Measurements from ENCODE around the gene STRIT1.

DNA sequence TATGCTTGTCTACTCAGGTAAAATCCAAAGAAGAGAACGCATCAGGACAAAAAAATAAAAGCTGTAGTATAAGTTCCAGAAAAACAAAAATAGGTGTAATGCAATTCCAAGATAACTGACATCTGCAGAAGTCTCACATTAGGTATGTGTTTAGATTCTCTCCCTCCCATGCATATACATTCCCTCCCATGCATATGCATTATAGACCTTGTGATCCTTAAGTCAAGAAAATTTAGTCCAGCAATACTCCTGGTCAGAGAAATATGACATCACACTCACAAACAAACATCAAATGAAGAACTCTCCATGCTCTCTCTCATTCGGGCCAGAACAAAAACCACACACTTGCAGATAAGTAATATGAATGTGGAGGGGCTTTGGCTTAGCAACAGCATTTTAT is 25.3 kb upstream of the STRIT1 start:
- TF ChIP-seq CHD1 (IDR thresholded peaks at IDR 0.05; ENCODE audit: low read depth, low read length) = no peak
- TF ChIP-seq POLR2A (IDR thresholded peaks at IDR 0.05; ENCODE audit: low read depth, low read length) = no peak
